Stimulated activated CD4-positive, alpha-beta T cell treated with anti-CD3 and anti-CD28 coated beads, Interleukin-12 subunit alpha, Interleukin-12 subunit beta, amount 100 ng/mL, for 4 hours (primary cell): ENCODE results near the gene TNP2.

Experiments used
- DNase-seq: peaks from one replicate; pipeline ENCODE4 v3.0.0-alpha.2; 2020

TNP2 gene

GRCh38 chr16:11268921-11269375 lies at the start of gene TNP2:
TSS of gene TNP2 (minus strand) at chr16:11269325. CDS start at chr16:11269262, 63 bp downstream.
- no peak for DNase-seq

- no peak for DNase-seq
These were observed 49.7 kb upstream of the TNP2 start for GRCh38 chr16:11318817-11319216.

- DNase-seq: no peak
These were observed 47.3 kb upstream of the TNP2 start for GRCh38 chr16:11316331-11317015.

GRCh38 chr16:11315510-11315909 lies 46.4 kb upstream of the TNP2 start:
- DNase-seq: no peak

- DNase-seq: no peak
These were observed 45.3 kb upstream of the TNP2 start for GRCh38 chr16:11314309-11314894.

- no peak for DNase-seq
These were observed 44.6 kb upstream of the TNP2 start for GRCh38 chr16:11313493-11314308.

- DNase-seq: no peak
These were observed 43.8 kb upstream of the TNP2 start for GRCh38 chr16:11312718-11313492.

GRCh38 chr16:11310997-11311561 lies 42.0 kb upstream of the TNP2 start:
- no peak for DNase-seq

- DNase-seq: no peak
These were observed 41.5 kb upstream of the TNP2 start for GRCh38 chr16:11310634-11310977.

GRCh38 chr16:11309895-11310633 lies 40.9 kb upstream of the TNP2 start:
- DNase-seq: no peak

GRCh38 chr16:11308493-11309283 lies 39.6 kb upstream of the TNP2 start:
- DNase-seq: no peak

GRCh38 chr16:11307639-11308492 lies 38.7 kb upstream of the TNP2 start:
- DNase-seq: no peak

- DNase-seq: no peak
These were observed 38.0 kb upstream of the TNP2 start for GRCh38 chr16:11306997-11307638.

- DNase-seq: no peak
These were observed 37.3 kb upstream of the TNP2 start for GRCh38 chr16:11306381-11306780.

GRCh38 chr16:11303405-11304138 lies 34.4 kb upstream of the TNP2 start:
- no peak for DNase-seq

- no peak for DNase-seq
These were observed 33.9 kb upstream of the TNP2 start for GRCh38 chr16:11302977-11303376.

- no peak for DNase-seq
These were observed 32.7 kb upstream of the TNP2 start for GRCh38 chr16:11301645-11302501.

GRCh38 chr16:11300560-11300892 lies 31.4 kb upstream of the TNP2 start:
- no peak for DNase-seq
